WI38 (cell line): ENCODE measurements around the gene OR51T1.

Experiments used
- H3K4me3 ChIP-seq: 2 replicates; pipeline ENCODE4 v1.5.1; 2011; ENCODE audit warnings: low read depth, mild to moderate bottlenecking, control low read depth, low read length
- TF ChIP-seq, protein P1 (sequence below): IDR thresholded peaks from 2 replicates; pipeline ENCODE4 v1.5.1; 2012; ENCODE audit warnings: low read depth, mild to moderate bottlenecking, control low read depth, low read length

The OR51T1 gene

DNA sequence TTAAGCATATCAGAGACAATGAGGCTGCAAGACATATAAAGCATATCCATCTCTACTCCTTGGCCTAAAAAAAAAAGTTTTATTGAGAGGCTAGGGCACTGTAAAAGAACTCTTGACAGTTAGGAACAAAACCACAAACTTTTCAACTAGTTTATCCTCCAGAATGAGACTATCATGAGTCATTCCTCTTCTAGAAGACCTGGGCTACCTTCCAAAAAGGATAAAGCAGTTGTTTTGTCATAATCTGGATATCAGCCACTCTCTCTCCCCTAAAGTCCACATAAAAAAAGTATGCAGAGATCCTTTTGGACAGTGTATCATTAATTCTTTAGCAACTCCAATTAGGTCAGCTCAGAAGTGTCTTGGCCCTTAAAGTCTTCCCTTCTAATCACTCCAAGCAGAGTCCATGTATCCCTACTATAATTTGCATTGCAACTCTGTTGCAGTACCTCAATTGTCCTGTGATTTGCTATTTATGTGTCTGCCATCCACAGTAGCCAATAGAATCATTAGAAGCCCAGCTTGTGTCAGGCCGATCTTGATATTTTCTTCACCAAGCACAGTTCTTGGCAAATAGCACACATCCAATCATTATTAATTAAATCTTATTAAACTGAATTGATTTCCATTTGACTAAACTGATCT is 10.4 kb downstream of the OR51T1 start:
- H3K4me3 ChIP-seq: no peak overlapping the region
- TF ChIP-seq, protein P1, sequence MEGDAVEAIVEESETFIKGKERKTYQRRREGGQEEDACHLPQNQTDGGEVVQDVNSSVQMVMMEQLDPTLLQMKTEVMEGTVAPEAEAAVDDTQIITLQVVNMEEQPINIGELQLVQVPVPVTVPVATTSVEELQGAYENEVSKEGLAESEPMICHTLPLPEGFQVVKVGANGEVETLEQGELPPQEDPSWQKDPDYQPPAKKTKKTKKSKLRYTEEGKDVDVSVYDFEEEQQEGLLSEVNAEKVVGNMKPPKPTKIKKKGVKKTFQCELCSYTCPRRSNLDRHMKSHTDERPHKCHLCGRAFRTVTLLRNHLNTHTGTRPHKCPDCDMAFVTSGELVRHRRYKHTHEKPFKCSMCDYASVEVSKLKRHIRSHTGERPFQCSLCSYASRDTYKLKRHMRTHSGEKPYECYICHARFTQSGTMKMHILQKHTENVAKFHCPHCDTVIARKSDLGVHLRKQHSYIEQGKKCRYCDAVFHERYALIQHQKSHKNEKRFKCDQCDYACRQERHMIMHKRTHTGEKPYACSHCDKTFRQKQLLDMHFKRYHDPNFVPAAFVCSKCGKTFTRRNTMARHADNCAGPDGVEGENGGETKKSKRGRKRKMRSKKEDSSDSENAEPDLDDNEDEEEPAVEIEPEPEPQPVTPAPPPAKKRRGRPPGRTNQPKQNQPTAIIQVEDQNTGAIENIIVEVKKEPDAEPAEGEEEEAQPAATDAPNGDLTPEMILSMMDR: peak; percentile 9; the same call in 1 of the 2 replicates

DNA sequence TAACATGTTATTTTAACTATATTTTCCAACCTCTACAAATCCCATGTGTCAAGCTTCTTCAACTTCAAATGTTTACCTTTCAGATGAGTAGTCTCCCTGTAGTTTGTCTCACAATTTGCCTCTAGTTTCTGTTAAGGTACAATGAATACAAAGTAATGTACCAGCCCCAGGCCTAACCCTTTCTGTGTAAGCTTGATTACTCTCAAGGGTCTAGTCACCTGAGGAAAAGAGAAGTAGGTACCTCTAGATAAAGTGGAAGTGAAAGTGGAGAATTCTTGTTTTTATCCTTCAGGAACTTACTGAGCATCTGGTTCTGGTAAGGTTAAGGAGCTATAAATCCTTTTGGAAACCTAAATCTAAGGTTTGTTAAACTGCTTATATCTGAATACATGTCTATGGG is 21.8 kb downstream of the OR51T1 start, which contains the start of gene OR51A7:
Gene OR51A7 (plus strand): TSS at position 300 of the 400 bp plus-strand sequence. CDS start 3,587 bp downstream, outside the sequence.
- H3K4me3 ChIP-seq: no peak within 1 kb of the TSS
- TF ChIP-seq, protein P1: no peak

DNA sequence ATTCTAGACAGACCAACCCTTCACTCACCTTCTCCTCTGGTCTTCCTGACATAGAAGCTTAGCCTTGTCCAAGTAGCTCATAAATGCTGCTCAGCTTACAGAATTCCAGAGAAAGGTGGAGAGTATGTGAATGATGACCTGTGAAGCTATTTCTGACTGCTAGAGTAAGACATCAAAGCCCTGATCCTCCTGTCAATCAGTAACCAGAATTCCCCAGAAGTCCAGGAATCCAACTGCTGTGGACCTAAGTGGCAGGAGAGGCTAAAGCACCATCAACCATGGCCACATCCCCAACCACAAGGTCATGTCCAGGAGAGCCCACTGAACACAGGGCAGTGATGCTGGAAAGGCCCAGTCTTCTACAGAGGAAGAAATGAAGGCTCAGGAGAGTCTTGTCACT is 34.9 kb downstream of the OR51T1 start:
- TF ChIP-seq, protein P1: no peak
- H3K4me3 ChIP-seq: no peak overlapping the region

DNA sequence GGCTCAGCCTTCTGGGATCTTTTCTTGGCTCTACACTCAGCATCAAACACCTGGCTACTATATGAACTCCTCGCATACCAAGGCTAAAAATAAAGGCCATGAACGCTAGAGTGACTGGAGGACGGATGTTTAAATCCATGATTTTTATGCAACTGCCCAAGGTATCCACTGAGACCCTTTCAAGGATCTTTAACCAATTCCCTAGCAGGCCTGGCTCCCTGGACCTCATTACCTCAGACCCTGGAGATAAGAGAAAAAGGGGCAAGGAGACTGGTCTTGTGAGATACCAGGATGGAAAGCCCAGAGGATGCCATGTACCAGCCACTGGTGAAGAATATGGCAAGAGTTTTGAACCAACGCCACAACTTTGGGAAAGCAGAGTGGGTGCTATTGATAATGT is 37.5 kb downstream of the OR51T1 start, which contains the start of gene OR51G2:
Gene OR51G2 (minus strand): TSS at position 101 of the 400 bp plus-strand sequence. CDS start 3,687 bp downstream, outside the sequence.
- TF ChIP-seq, protein P1: no peak
- no peak within 1 kb of the TSS for H3K4me3 ChIP-seq

DNA sequence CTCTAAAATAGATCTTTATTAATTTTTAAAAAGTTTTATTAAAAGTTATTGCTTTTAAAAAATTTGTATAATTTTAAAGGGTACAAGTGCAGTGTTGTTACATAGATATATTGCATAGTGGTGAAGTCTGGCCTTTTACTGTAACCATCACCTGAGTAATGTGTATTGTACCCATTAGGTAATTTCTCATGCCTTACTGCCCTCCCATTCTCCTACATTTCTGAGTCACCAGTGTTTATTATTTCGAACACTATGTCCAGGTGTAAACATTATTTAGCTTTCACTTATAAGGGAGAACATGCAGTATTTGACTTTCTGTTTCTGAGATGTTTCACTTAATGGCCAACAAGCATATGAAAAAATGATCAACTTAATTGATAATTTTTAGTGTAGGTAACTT is 40.1 kb downstream of the OR51T1 start:
- H3K4me3 ChIP-seq: no peak overlapping the region
- TF ChIP-seq, protein P1: no peak

DNA sequence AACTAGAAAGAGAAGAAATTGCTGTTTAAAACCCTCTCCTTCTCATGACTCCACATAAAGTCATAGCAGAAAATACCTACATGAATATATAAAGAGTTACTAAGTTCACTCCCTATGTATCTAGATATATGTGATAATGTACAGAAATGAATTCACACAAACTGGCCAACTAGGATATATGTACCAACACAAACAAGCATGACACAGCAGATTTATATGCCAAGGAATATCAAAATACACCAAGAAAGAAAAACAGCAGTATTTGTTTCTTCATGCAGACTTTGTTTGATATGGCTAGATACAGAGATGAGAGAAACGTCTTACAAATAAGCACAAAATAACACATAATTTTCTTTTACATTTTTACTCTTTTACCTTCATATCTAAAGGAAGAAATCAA is 40.6 kb downstream of the OR51T1 start:
- TF ChIP-seq, protein P1: no peak
- H3K4me3 ChIP-seq: no peak overlapping the region

DNA sequence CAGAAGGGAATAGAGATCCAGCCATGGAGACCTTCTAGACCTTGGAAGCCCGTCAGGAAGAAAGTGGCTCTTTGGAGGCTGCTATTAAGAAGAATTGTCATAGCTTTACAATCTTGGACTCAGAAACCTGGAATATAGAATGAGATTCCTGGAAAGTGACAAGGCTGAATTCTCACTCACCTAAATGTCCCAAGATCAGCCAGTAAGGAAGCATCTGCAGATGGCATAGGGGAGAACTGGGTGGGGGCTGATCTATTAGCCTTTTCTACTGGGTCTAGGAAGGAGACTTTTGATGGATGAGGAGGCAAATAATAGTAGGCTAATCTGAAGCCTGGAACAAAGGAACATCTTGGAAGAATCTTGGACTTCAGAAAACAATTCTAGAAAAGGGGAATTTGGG is 42.5 kb downstream of the OR51T1 start, which contains the start of gene OR51G1:
Gene OR51G1 (minus strand): TSS at position 101 of the 400 bp plus-strand sequence. CDS start 0 bp downstream, at position 101.
- no peak within 1 kb of the TSS for H3K4me3 ChIP-seq
- TF ChIP-seq, protein P1: no peak
